HepG2 (cell line): ENCODE data around the gene EIF3A. TPM values are rescaled to one million over a fixed set of nuclear protein-coding genes. Genes with fewer than 3 reads are reported as not detected.

Source experiments
- CBFB ChIP-seq: sonication (generic); formaldehyde crosslinking; IDR thresholded peaks from 2 replicates; pipeline ENCODE4 v1.4.0; 2020; ENCODE audit warnings: missing genetic modification reagents
- CREM ChIP-seq, 2 experiments: sonication (generic) in 1 of 2; formaldehyde crosslinking in 1 of 2; IDR thresholded peaks; 2 replicates each; pipeline versions ENCODE4 v1.4.0 to v1.6.1; 2016 to 2020; ENCODE audit warnings: antibody characterized with exemption in 1 of 2, mild to moderate bottlenecking in 1 of 2, missing genetic modification reagents in 1 of 2
- HIVEP1 ChIP-seq: sonication (generic); formaldehyde crosslinking; IDR thresholded peaks from 2 replicates; pipeline ENCODE4 v1.4.0; 2020; ENCODE audit warnings: mild to moderate bottlenecking, missing genetic modification reagents
- HMGXB3 ChIP-seq: sonication (generic); formaldehyde crosslinking; IDR thresholded peaks from 2 replicates; pipeline ENCODE4 v1.4.0; 2020; ENCODE audit warnings: missing genetic modification reagents, borderline replicate concordance
- IRX3 ChIP-seq: sonication (generic); formaldehyde crosslinking; IDR thresholded peaks from 2 replicates; pipeline ENCODE4 v1.8.1; 2023; ENCODE audit warnings: mild to moderate bottlenecking, low read depth, missing genetic modification reagents, borderline replicate concordance
- MYC ChIP-seq: sonication (generic); formaldehyde crosslinking; IDR thresholded peaks from 2 replicates; pipeline ENCODE4 v1.9.0; 2021; ENCODE audit warnings: missing genetic modification reagents, borderline replicate concordance
- NR2F6 ChIP-seq, 2 experiments: IDR thresholded peaks; 2 replicates each; pipeline ENCODE4 v1.6.1; 2016; ENCODE audit warnings: antibody characterized with exemption in 1 of 2, mild to moderate bottlenecking in 1 of 2
- PREB ChIP-seq: sonication (generic); formaldehyde crosslinking; IDR thresholded peaks from 2 replicates; pipeline ENCODE4 v1.4.0; 2020; ENCODE audit warnings: missing genetic modification reagents
- TOE1 ChIP-seq: sonication (generic); formaldehyde crosslinking; IDR thresholded peaks from 2 replicates; pipeline ENCODE4 v1.4.0; 2020; ENCODE audit warnings: mild to moderate bottlenecking, missing genetic modification reagents
- ZFP1 ChIP-seq: IDR thresholded peaks from 2 replicates; pipeline ENCODE4 v1.6.1; 2016
- ZNF207 ChIP-seq: fragments of 450-650 bp; IDR thresholded peaks from 2 replicates; pipeline ENCODE4 v1.6.1; 2016; ENCODE audit warnings: antibody characterized with exemption, borderline replicate concordance
- ZNF292 ChIP-seq: sonication (generic); formaldehyde crosslinking; IDR thresholded peaks from 2 replicates; pipeline ENCODE4 v1.8.1; 2022; ENCODE audit warnings: mild to moderate bottlenecking, low read depth, missing genetic modification reagents, borderline replicate concordance
- ZNF576 ChIP-seq: sonication (generic); formaldehyde crosslinking; IDR thresholded peaks from 2 replicates; pipeline ENCODE4 v1.4.0; 2020; ENCODE audit warnings: mild to moderate bottlenecking, missing genetic modification reagents
- ZNF646 ChIP-seq: sonication (generic); formaldehyde crosslinking; IDR thresholded peaks from 2 replicates; pipeline ENCODE4 v1.9.0; 2021; ENCODE audit warnings: mild to moderate bottlenecking, missing genetic modification reagents
- ZNF660 ChIP-seq: sonication (generic); formaldehyde crosslinking; IDR thresholded peaks from 2 replicates; pipeline ENCODE4 v1.5.1; 2020; ENCODE audit warnings: mild to moderate bottlenecking, low read depth, missing genetic modification reagents, borderline replicate concordance
- polyA plus RNA-seq, 8 experiments: library from polyadenylated mRNA; depleted of rRNA in 3 of 8; stranded (reverse) in 7 of 8; unstranded in 1 of 8; fragments of >200 nt; fragmentation: Illumina TruSeq in 4 of 8; extraction: Trizol in 4 of 8; gene quantifications; 2 replicates each; pipeline versions ENCODE4 v1.2.1 to v1.2.3, GENCODE V29; 2011 to 2016; ENCODE audit warnings: low read depth in 4 of 8, missing spikeins in 1 of 8, mixed read lengths in 1 of 8; ENCODE audit not compliant: insufficient read depth in 1 of 8
- total RNA-seq, 5 experiments: library from RNA; depleted of rRNA; stranded (reverse); fragments of >200 nt; fragmentation: Illumina TruSeq; extraction: Trizol; gene quantifications; 2 replicates each; pipeline ENCODE4 v1.2.3, GENCODE V29; 2016; ENCODE audit warnings: low read depth in 1 of 5

Gene EIF3A
- total and polyA plus RNA-seq, 2 of the 13 experiments (the other 11 are each of a cell fraction or from before 2014, with no cell fraction given) = 25.6 to 117 TPM

- TF ChIP-seq HMGXB3 (CRISPR knock-in tag) (peak; percentile 54; the same call in 1 of the 2 replicates), ZNF660 (no peak), ZNF207 (no peak), ZNF646 (CRISPR knock-in tag) (peak; percentile 89), PREB (CRISPR knock-in tag) (no peak), HIVEP1 (peak; percentile 63; the same call in 1 of the 2 replicates), TOE1 (CRISPR knock-in tag) (no peak), ZNF292 (CRISPR knock-in tag) (peak; percentile 19; the same call in 1 of the 2 replicates), CREM (IDR thresholded peaks at IDR 0.05) (peak; percentile 77), CREM (CRISPR knock-in tag; IDR thresholded peaks at IDR 0.05) (no peak), CBFB (CRISPR knock-in tag) (peak; percentile 63; the same call in 1 of the 2 replicates), MYC (CRISPR knock-in tag) (peak; percentile 18; the same call in 1 of the 2 replicates), ZNF576 (CRISPR knock-in tag) (no peak), NR2F6 (IDR thresholded peaks at IDR 0.05) (peak; percentile 56; the same call in 1 of the 2 replicates), NR2F6 (CRISPR knock-in tag; IDR thresholded peaks at IDR 0.05) (peak; percentile 66), IRX3 (CRISPR knock-in tag) (no peak), ZFP1 (CRISPR knock-in tag) (0 out of 2 replicates have a peak, but pooled peaks have one; percentile 50)
Measured at GRCh38 chr10:119113751-119114732, 33.4 kb upstream of the EIF3A start (continued).
